SH-SY5Y (cell line): Measurements from ENCODE around the gene PLEKHA7.
A peak's percentile ranks its signal among the peaks of the same experiment; 100 is the strongest.

ENCODE experiments used
- GATA2 ChIP-seq: IDR thresholded peaks from 2 replicates; pipeline ENCODE4 v1.6.1; 2011; ENCODE audit warnings: mild to moderate bottlenecking, low read depth, low read length
- GATA3 ChIP-seq: IDR thresholded peaks from 2 replicates; pipeline ENCODE4 v1.6.1; 2011; ENCODE audit warnings: low read depth, mild to moderate bottlenecking, low read length, moderate library complexity

- TF ChIP-seq GATA3, result peak; percentile 94
- peak; percentile 94 for TF ChIP-seq GATA2
Measured at GRCh38 chr11:16969010-16969999, 44.9 kb downstream of the PLEKHA7 start.
